ENCODE results near the gene TRIM2. TPM values are rescaled to one million over a fixed set of nuclear protein-coding genes. Genes with fewer than 3 reads are reported as not detected.

The TRIM2 gene
- total RNA-seq, 1 donor from 2014 or later: 0.42 TPM

- intact Hi-C loops (cut with micrococcal nuclease): no loop called here
Measured at GRCh38 chr4:153325558-153325957, 121.3 kb downstream of the TRIM2 start.

- intact Hi-C loops (cut with micrococcal nuclease): no loop called here
Measured at GRCh38 chr4:153326513-153326912, 122.3 kb downstream of the TRIM2 start.

GRCh38 chr4:153327247-153327646, 123.0 kb downstream of the TRIM2 start:
- intact Hi-C loops (cut with micrococcal nuclease): no loop called here

- intact Hi-C loops (cut with micrococcal nuclease): no loop called here
Measured at GRCh38 chr4:153332936-153333335, 128.7 kb downstream of the TRIM2 start.

GRCh38 chr4:153333874-153334273, 129.6 kb downstream of the TRIM2 start:
- intact Hi-C loops (cut with micrococcal nuclease): no loop called here

GRCh38 chr4:153335665-153336064, 131.4 kb downstream of the TRIM2 start:
- intact Hi-C loops (cut with micrococcal nuclease): no loop called here

- intact Hi-C loops (cut with micrococcal nuclease): no loop called here
Measured at GRCh38 chr4:153337686-153338085, 133.4 kb downstream of the TRIM2 start.

GRCh38 chr4:153341575-153342090, 137.4 kb downstream of the TRIM2 start:
- intact Hi-C loops (cut with micrococcal nuclease): loop anchor here (10.0 kb wide), 1 partner anchor 1577 kb away; the partner anchor contains the start of gene GATB

GRCh38 chr4:153342751-153343552, 138.7 kb downstream of the TRIM2 start:
- intact Hi-C loops (cut with micrococcal nuclease): loop anchor here (10.0 kb wide), 1 partner anchor 1578 kb away; the partner anchor contains the start of gene GATB

GRCh38 chr4:153344131-153345011, 140.1 kb downstream of the TRIM2 start, which contains the start of gene MND1:
Gene MND1, plus strand, starts transcription at chr4:153344688. Its CDS starts 50 bp downstream, at chr4:153344738.
- intact Hi-C loops (cut with micrococcal nuclease): loop anchor here (1.0 to 10.0 kb wide), 17 partner anchors 89 to 1580 kb away; partner anchors contain the start of genes ARFIP1, GATB, PLRG1 and TIGD4

- intact Hi-C loops (cut with micrococcal nuclease): loop anchor here (1.0 to 10.0 kb wide), 14 partner anchors 88 to 1580 kb away; partner anchors contain the start of genes ARFIP1, GATB, PLRG1 and TIGD4
Measured at GRCh38 chr4:153345012-153345981, 141.1 kb downstream of the TRIM2 start.

GRCh38 chr4:153346031-153346430, 141.8 kb downstream of the TRIM2 start:
- intact Hi-C loops (cut with micrococcal nuclease): loop anchor here (10.0 kb wide), 1 partner anchor 1581 kb away; the partner anchor contains the start of gene GATB

- intact Hi-C loops (cut with micrococcal nuclease): loop anchor here (10.0 kb wide), 1 partner anchor 1582 kb away; the partner anchor contains the start of gene GATB
Measured at GRCh38 chr4:153346563-153346962, 142.3 kb downstream of the TRIM2 start.

GRCh38 chr4:153347117-153347516, 142.9 kb downstream of the TRIM2 start:
- intact Hi-C loops (cut with micrococcal nuclease): loop anchor here (10.0 kb wide), 1 partner anchor 1582 kb away; the partner anchor contains the start of gene GATB

- intact Hi-C loops (cut with micrococcal nuclease): loop anchor here (10.0 kb wide), 1 partner anchor 1583 kb away; the partner anchor contains the start of gene GATB
Measured at GRCh38 chr4:153348006-153348405, 143.8 kb downstream of the TRIM2 start.

GRCh38 chr4:153349206-153349805, 145.1 kb downstream of the TRIM2 start:
- intact Hi-C loops (cut with micrococcal nuclease): loop anchor here (10.0 kb wide), 1 partner anchor 1585 kb away; the partner anchor contains the start of gene GATB

GRCh38 chr4:153362184-153362583, 157.9 kb downstream of the TRIM2 start:
- intact Hi-C loops (cut with micrococcal nuclease): no loop called here

- intact Hi-C loops (cut with micrococcal nuclease): no loop called here
Measured at GRCh38 chr4:153364061-153364460, 159.8 kb downstream of the TRIM2 start.

- intact Hi-C loops (cut with micrococcal nuclease): no loop called here
Measured at GRCh38 chr4:153365003-153365402, 160.8 kb downstream of the TRIM2 start.
